ENCODE measurements around the gene EEPD1. TPM values are rescaled to one million over a fixed set of nuclear protein-coding genes. Genes with fewer than 3 reads are reported as not detected.

The EEPD1 gene
- total RNA-seq, 4 donors from 2014 or later, result 12.4 to 36.2 (median 20.4) TPM

DNA sequence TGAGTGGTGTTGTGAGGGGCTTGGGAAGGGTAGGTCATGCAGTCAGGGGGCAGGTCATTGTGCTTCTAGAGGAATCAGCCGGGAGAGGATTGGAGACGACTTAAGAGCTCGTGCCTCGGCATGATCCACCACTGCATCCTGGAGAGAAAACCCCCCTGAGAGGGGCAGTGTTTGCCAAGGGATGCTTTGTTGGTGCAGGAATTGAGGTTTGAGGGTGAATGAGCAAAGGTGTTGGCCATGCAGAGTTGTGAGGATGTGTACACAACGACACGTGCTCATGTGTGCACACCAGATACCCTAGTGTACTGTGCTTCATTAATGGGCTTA, 151.0 kb downstream of the EEPD1 start:
- peaks cover 5 to 68% (median 23%) of the 10 kb centered on the region in 3 donors for H3K4me1 ChIP-seq
- peak overlapping the region; percentile 35 to 83 (median 80) for H3K27ac ChIP-seq

DNA sequence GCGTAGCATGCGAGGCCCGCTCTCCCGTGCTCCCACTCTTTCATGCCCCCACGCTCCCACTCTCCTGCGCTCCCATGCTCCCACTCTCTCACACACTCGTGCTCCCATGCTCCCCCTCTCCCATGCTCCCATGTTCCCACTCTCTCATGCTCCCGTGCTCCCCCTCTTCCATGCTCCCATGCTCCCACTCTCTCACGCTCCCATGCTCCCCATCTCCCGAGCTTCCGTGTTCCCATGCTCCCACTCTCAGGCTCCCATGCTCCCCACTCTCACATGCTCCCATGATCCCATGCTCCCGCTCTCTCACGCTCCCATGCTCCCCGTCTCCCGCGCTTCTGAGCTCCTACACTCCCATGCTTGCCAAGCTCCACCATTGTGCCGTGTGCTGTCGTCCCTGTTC, 152.2 kb downstream of the EEPD1 start:
- Histone ChIP-seq H3K36me3 (peaks cover 0 to under 1% of the 10 kb centered on the region in 2 donors), H3K27ac (no peak overlapping the region), H3K4me1 (peaks cover 5 to 59% (median 23%) of the 10 kb centered on the region in 3 donors), H3K27me3 (no peaks in the 10 kb centered on the region), H3K9me3 (no peaks in the 10 kb centered on the region), H3K4me3 (no peak overlapping the region)
- no peak for TF ChIP-seq POLR2AphosphoS5 (IDR thresholded peaks at IDR 0.05)
- TF ChIP-seq EP300 (IDR thresholded peaks at IDR 0.05), result no peak
- TF ChIP-seq POLR2A (IDR thresholded peaks at IDR 0.05), result no peak
- TF ChIP-seq, protein P1, sequence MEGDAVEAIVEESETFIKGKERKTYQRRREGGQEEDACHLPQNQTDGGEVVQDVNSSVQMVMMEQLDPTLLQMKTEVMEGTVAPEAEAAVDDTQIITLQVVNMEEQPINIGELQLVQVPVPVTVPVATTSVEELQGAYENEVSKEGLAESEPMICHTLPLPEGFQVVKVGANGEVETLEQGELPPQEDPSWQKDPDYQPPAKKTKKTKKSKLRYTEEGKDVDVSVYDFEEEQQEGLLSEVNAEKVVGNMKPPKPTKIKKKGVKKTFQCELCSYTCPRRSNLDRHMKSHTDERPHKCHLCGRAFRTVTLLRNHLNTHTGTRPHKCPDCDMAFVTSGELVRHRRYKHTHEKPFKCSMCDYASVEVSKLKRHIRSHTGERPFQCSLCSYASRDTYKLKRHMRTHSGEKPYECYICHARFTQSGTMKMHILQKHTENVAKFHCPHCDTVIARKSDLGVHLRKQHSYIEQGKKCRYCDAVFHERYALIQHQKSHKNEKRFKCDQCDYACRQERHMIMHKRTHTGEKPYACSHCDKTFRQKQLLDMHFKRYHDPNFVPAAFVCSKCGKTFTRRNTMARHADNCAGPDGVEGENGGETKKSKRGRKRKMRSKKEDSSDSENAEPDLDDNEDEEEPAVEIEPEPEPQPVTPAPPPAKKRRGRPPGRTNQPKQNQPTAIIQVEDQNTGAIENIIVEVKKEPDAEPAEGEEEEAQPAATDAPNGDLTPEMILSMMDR (IDR thresholded peaks at IDR 0.05), result no peak
- WGBS, 2 donors (ENCODE audit: low coverage in 1 of 2), result 95 to 97% methylated on average over 15 of the region's 18 CpGs
- no peak for ATAC-seq

More for the DNA sequence above, 151.0 kb downstream of the EEPD1 start:
- no peak for ATAC-seq
- TF ChIP-seq, protein P1 (IDR thresholded peaks at IDR 0.05), result no peak
- TF ChIP-seq POLR2AphosphoS5 (IDR thresholded peaks at IDR 0.05) (no peak), POLR2A (IDR thresholded peaks at IDR 0.05) (no peak), EP300 (IDR thresholded peaks at IDR 0.05) (no peak)
- Histone ChIP-seq H3K36me3 (peaks cover 0 to 12% of the 10 kb centered on the region in 2 donors), H3K9me3 (no peaks in the 10 kb centered on the region), H3K4me3 (no peak overlapping the region), H3K27me3 (no peaks in the 10 kb centered on the region)
- 58 to 75% methylated on average over 2 to 5 of the region's 6 CpGs for WGBS, 2 donors (ENCODE audit: low coverage in 1 of 2)

DNA sequence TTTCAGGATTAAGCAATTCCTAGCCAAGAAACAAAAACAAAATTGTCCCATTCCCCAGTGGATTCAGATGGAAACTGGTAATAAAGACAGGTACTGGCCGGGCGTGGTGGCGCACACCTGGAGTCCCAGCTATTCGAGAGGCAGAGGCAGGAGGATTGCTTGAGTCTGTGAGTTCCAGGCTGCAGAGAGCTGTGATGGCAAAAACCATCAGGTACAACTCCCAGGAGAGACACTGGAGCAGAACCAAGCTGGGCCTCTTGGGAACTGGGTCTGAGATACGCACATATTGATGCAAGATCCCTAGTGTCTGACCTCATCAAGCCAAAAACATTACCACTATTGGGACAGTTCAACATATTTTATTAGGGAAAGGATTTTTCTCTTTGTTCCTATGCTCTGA, 152.6 kb downstream of the EEPD1 start:
- Histone ChIP-seq H3K36me3 (no peaks in the 10 kb centered on the region), H3K4me3 (no peak overlapping the region), H3K27me3 (no peaks in the 10 kb centered on the region), H3K9me3 (no peaks in the 10 kb centered on the region), H3K4me1 (peaks cover 5 to 55% (median 23%) of the 10 kb centered on the region in 3 donors), H3K27ac (no peak overlapping the region)
- WGBS, 2 donors (ENCODE audit: low coverage in 1 of 2), result 90% methylated on average over 2 of the region's 5 CpGs; no CpG with 5 or more reads in 1 of the 2 donors
- no peak for ATAC-seq
- no peak for TF ChIP-seq POLR2A (IDR thresholded peaks at IDR 0.05)
- TF ChIP-seq, protein P1 (IDR thresholded peaks at IDR 0.05), result no peak
- no peak for TF ChIP-seq EP300 (IDR thresholded peaks at IDR 0.05)
- no peak for TF ChIP-seq POLR2AphosphoS5 (IDR thresholded peaks at IDR 0.05)

DNA sequence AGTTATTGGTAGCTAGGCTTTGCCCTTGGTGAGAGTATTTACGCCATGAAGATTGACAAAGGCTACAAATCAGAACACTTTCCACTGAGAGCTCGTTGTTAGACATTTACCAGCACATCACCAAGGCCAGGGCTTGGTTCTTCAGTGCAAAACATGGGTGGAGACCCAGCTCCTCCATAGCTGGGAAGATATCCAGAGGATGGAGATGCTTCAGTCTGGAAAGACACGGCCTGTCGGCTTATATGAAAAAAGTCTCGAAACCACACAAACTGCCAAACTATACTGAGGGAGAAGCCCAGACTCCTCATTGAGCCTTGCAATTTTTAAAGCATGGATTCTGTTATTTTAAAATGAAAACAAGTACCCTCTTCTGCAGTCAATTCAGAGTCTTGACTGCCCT, 153.2 kb downstream of the EEPD1 start:
- no peaks in the 10 kb centered on the region for H3K9me3 ChIP-seq
- no peaks in the 10 kb centered on the region for H3K27me3 ChIP-seq
- 72 to 80% methylated on average over 4 to 5 of the region's 5 CpGs for WGBS, 2 donors (ENCODE audit: low coverage in 1 of 2)
- ATAC-seq, result no peak
- no peak for TF ChIP-seq POLR2AphosphoS5 (IDR thresholded peaks at IDR 0.05)
- TF ChIP-seq, protein P1 (IDR thresholded peaks at IDR 0.05), result no peak
- TF ChIP-seq POLR2A (IDR thresholded peaks at IDR 0.05), result no peak
- no peak for TF ChIP-seq EP300 (IDR thresholded peaks at IDR 0.05)
- H3K27ac ChIP-seq, result no peak overlapping the region
- peaks cover 5 to 49% (median 23%) of the 10 kb centered on the region in 3 donors for H3K4me1 ChIP-seq
- no peaks in the 10 kb centered on the region for H3K36me3 ChIP-seq
- H3K4me3 ChIP-seq, result no peak overlapping the region

DNA sequence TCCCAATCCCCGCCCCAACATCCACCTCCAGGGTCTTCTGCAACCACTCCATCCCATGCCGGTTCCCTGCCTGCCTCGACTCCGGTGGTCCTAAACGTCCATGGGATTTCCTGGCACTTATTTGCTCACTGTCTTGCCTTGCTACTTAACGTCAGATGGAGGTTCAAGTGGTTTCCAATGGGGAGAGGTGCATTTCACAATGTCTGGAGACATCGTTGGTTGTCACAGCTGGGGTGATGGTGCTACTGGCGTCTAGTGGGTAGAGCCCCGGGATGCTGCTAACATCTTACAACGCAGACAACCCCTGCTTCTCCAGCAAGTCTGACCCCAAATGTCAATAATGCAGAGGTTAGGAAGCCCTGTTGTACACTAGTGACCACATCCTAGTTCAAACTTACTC, 153.7 kb downstream of the EEPD1 start:
- Histone ChIP-seq H3K36me3 (no peaks in the 10 kb centered on the region), H3K4me3 (no peak overlapping the region), H3K4me1 (peaks cover 5 to 44% (median 23%) of the 10 kb centered on the region in 3 donors), H3K9me3 (no peaks in the 10 kb centered on the region), H3K27ac (no peak overlapping the region), H3K27me3 (no peaks in the 10 kb centered on the region)
- ATAC-seq, result no peak
- 85 to 88% methylated on average over 4 to 5 of the region's 10 CpGs for WGBS, 2 donors (ENCODE audit: low coverage in 1 of 2)
- TF ChIP-seq POLR2A (IDR thresholded peaks at IDR 0.05) (no peak), POLR2AphosphoS5 (IDR thresholded peaks at IDR 0.05) (no peak), EP300 (IDR thresholded peaks at IDR 0.05) (no peak)
- TF ChIP-seq, protein P1 (IDR thresholded peaks at IDR 0.05), result no peak
